ENCODE measurements around the gene AUH.

DNA sequence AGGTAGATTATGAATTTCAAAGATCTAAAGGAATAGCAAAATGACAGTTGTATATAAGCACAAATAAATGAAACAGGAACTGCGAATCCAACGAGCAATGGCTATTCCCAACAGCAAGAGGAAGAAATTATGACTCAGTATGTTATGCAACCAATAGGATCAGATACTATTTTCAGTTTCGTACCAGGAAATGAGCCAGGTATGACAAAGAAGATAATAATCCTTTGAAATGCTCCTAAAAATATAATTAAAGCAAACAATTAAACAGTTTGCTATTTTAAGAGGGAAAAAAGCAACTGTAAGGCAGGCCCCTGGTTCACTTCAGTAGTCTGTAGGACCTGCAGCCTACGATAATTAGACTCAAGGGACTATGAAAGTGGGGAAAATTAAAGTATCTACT is 58.9 kb downstream of the AUH start:
- TF ChIP-seq EZH2phosphoT487 (IDR thresholded peaks at IDR 0.05; ENCODE audit: insufficient read depth, low read depth) (no peak), EZH2 (IDR thresholded peaks at IDR 0.05; ENCODE audit: insufficient read depth, poor library complexity, severe bottlenecking) (no peak)
